Skeletal muscle satellite cell (primary cell): ENCODE data around the gene SUSD1.
"Not testable (repeated sequence)": the region's sequence is repeated elsewhere in the genome, so short reads cannot be mapped to it uniquely, and the experiment has no call there.

Experiments
- H3K27me3 ChIP-seq: 2 replicates; pipeline ENCODE4 v1.7.0; 2013; ENCODE audit warnings: low read length; ENCODE audit not compliant: control insufficient read depth, insufficient read depth
- H3K36me3 ChIP-seq: 2 replicates; pipeline ENCODE4 v1.7.0; 2013; ENCODE audit warnings: mild to moderate bottlenecking, control low read depth, low read length; ENCODE audit not compliant: insufficient read depth
- H3K4me1 ChIP-seq: 2 replicates; pipeline ENCODE4 v1.7.0; 2013; ENCODE audit warnings: low read length; ENCODE audit not compliant: control insufficient read depth, insufficient read depth
- H3K4me2 ChIP-seq: 2 replicates; pipeline ENCODE4 v1.7.0; 2013; ENCODE audit warnings: mild to moderate bottlenecking, low read length
- H3K4me3 ChIP-seq: 2 replicates; pipeline ENCODE4 v1.7.0; 2013; ENCODE audit warnings: low read length
- H3K9ac ChIP-seq: 2 replicates; pipeline ENCODE4 v1.7.0; 2013; ENCODE audit warnings: mild to moderate bottlenecking, low read depth, low read length, moderate library complexity
- H3K9me3 ChIP-seq: replicated peaks from 2 replicates; pipeline ENCODE4 v1.7.0; 2013; ENCODE audit warnings: mild to moderate bottlenecking, control low read depth, low read length

Gene SUSD1

DNA sequence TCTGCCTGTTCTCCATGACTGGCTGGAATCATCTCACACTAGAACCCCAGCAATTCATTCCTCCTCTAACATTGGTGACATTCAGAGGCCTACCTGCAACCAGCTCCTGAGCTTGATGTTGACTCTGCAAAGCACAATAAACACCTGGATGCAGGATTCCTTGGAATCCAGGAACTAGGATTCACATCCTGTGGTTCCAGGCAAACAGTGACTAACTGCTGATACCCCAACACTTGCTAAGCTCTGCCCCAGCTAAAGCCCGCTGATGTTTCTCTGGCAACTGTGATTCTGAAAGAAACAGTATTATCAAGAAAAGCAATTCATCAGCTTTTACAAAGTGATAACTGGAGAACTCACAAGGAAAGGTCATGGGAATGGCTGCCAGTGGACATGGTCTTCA, 29.2 kb downstream of the SUSD1 start:
- Histone ChIP-seq H3K4me1 (no peaks in the 10 kb centered on the region), H3K9ac (no peak overlapping the region), H3K27me3 (no peaks in the 10 kb centered on the region), H3K4me2 (no peak overlapping the region), H3K4me3 (no peak overlapping the region), H3K9me3 (no peaks in the 10 kb centered on the region), H3K36me3 (peaks cover 3% of the 10 kb centered on the region)

DNA sequence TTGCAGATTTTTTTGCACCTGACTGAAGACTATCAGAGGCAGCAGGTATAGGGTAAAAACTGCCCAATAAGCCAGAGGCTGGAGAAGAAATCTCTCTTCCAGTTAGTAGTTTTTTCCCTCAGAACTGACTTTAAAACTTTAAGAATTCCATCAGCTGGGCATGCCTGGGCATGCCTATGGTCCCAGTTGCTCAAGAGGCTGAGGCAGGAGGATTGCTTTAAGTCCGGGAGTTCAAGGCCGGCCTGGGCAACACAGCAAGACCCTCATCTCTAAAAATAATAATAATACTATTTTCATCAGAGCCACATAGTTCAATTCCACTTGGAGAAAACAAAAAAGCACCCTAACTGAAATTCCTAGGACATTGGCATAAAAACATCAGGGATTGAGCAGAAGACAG, 30.3 kb downstream of the SUSD1 start:
- Histone ChIP-seq H3K9me3 (no peaks in the 10 kb centered on the region), H3K4me3 (no peak overlapping the region), H3K4me1 (no peaks in the 10 kb centered on the region), H3K36me3 (peaks cover 3% of the 10 kb centered on the region), H3K27me3 (no peaks in the 10 kb centered on the region), H3K9ac (no peak overlapping the region), H3K4me2 (no peak overlapping the region)

DNA sequence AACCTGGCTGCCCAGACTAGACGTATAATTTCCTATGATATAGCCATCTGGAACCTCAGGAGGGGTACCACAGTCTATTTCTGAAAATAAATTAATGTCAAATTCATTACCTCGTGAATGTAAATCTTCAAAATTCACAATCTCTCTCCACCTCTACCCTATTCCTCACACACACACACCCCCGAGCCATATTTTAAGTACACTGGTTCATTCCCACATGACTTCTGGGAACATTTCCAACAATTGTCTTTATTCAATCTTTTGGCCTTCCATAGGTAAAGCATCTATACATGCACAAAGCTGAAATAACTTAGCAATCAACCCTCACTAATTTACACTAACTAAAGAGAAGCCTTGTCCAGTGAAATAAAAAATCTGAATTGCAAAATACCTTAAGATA, 32.7 kb downstream of the SUSD1 start:
- Histone ChIP-seq H3K4me3 (no peak overlapping the region), H3K27me3 (no peaks in the 10 kb centered on the region), H3K4me2 (no peak overlapping the region), H3K4me1 (no peaks in the 10 kb centered on the region), H3K9ac (no peak overlapping the region), H3K9me3 (no peaks in the 10 kb centered on the region), H3K36me3 (peaks cover 3% of the 10 kb centered on the region)

DNA sequence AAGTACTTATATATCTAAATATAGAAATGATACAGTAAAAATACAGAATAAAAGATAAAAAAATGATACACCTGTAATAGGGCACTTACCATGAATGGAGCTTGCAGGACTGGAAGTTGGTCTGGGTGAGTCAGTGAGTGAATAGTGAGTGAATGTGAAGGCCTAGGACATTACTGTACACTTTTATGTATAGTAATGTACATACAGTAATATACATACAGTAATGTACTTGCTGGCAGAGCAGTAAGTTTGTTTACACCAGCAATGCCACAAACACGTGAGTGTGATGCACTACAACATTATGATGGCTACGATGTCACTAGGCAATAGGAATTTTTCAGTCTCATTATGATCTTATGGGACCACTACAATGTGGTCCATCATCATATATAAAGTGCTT, 34.2 kb downstream of the SUSD1 start:
- H3K4me2 ChIP-seq: no peak overlapping the region
- H3K4me3 ChIP-seq: no peak overlapping the region
- no peaks in the 10 kb centered on the region for H3K27me3 ChIP-seq
- H3K36me3 ChIP-seq: peaks cover 3% of the 10 kb centered on the region
- H3K9ac ChIP-seq: no peak overlapping the region
- H3K4me1 ChIP-seq: no peaks in the 10 kb centered on the region
- no peaks in the 10 kb centered on the region for H3K9me3 ChIP-seq

DNA sequence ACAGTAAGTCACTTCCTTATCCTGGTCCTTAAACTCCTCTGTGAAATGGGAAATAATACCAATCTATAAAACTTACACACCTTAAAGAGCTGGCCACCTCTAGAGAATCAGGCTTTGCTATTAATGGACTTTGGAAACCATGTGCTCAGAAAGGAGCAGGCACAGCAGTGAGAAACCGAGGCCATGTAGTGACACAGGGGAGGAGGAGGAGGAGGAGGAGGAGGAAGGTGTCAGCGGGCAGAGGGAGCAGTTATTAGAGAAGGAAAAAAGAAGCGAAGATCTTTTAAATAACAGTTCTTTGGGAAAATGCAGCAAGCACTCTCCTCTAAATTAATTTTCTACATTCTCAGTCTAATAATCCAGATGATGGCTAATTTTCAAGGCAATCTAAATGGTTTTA, 38.0 kb downstream of the SUSD1 start:
- no peak overlapping the region for H3K9ac ChIP-seq
- H3K4me1 ChIP-seq: no peaks in the 10 kb centered on the region
- no peaks in the 10 kb centered on the region for H3K27me3 ChIP-seq

DNA sequence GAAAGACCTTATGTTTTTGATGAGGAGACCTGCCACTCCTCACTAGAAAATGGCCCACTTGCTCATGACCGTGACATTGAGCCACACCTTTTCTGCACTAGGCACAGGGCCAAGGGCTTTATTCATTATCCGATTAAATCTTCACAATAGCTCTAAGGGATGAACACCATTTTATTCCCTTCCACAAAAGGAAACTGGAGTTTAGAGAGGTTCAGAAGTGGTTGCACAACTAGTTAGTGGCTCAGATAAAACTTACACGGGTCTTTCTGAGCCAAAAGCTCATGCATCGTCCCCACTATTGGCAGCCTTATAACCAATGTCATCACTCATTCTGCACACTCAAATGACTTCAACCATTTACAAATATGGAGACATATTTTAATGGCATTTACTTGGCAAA, 39.4 kb downstream of the SUSD1 start:
- Histone ChIP-seq H3K4me2 (no peak overlapping the region), H3K9me3 (no peaks in the 10 kb centered on the region), H3K36me3 (no peaks in the 10 kb centered on the region), H3K9ac (no peak overlapping the region), H3K27me3 (no peaks in the 10 kb centered on the region), H3K4me3 (no peak overlapping the region), H3K4me1 (no peaks in the 10 kb centered on the region)

More for the DNA sequence above, 38.0 kb downstream of the SUSD1 start:
- no peak overlapping the region for H3K4me3 ChIP-seq
- no peaks in the 10 kb centered on the region for H3K9me3 ChIP-seq
- no peak overlapping the region for H3K4me2 ChIP-seq
- no peaks in the 10 kb centered on the region for H3K36me3 ChIP-seq

DNA sequence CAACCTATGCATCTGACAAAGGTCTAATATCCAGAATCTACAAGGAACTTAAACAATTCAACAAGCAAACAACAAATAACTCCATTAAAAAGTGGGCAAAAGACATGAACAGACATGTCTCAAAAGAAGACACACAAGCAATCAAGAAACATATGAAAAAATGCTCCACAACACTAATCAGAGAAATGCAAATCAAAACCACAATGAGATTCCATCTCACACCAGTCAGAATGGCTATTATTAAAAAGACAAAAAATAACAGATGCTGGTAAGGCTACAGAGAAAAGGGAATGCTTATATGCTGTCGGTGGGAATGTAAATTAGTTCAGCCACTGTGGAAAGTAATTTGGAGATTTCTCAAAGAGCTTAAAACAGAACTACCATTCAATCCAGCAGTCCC, 41.3 kb downstream of the SUSD1 start:
- H3K9me3 ChIP-seq, H3K27me3 ChIP-seq, H3K4me1 ChIP-seq, H3K36me3 ChIP-seq, H3K9ac ChIP-seq, H3K4me2 ChIP-seq, H3K4me3 ChIP-seq: not testable (repeated sequence)

DNA sequence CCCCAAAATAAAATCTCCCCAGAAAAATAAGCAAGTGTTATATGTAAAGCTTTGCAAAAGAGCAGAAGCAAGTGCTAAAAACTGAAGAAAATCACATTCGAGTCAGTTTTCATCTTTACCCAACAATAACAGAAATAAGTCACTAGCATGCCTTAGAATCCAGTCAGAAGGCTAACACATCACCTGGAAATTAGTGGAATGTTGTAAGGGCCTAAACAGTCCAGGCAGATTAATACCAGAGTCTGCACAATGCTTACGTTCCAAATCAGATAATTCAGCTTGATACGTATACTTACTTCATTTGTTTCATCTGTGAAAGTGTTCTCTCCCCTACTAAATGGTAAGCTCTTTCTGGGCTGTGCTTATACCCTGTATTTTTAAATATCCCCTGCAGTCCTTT, 42.7 kb downstream of the SUSD1 start:
- H3K4me3 ChIP-seq: no peak overlapping the region
- no peak overlapping the region for H3K9ac ChIP-seq
- H3K27me3 ChIP-seq: no peaks in the 10 kb centered on the region

DNA sequence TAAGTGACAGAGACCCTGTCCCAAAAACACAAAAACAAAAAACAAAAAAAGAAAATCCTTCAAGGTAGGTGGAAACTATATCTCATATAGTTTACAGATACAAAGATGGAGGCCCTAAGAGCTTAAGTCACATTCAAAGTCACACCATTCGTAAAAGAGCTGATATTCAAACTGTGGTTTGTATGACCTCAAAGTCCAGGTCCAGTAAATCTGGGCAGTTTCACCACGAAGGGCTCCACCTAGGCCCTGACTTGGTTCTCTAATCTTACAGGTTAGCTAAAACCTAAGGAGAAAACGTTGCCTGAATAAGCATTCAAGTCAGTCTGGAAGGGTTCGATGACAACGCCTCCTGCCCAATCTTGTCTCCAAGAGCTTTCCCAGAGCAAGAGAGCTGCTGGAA, 44.1 kb downstream of the SUSD1 start:
- no peak overlapping the region for H3K9ac ChIP-seq
- no peaks in the 10 kb centered on the region for H3K36me3 ChIP-seq
- H3K27me3 ChIP-seq: no peaks in the 10 kb centered on the region
- no peak overlapping the region for H3K4me2 ChIP-seq
- H3K4me1 ChIP-seq: no peaks in the 10 kb centered on the region
- H3K4me3 ChIP-seq: no peak overlapping the region
- H3K9me3 ChIP-seq: no peaks in the 10 kb centered on the region

More for the DNA sequence above, 42.7 kb downstream of the SUSD1 start:
- Histone ChIP-seq H3K4me2 (no peak overlapping the region), H3K36me3 (no peaks in the 10 kb centered on the region), H3K4me1 (no peaks in the 10 kb centered on the region), H3K9me3 (no peaks in the 10 kb centered on the region)

DNA sequence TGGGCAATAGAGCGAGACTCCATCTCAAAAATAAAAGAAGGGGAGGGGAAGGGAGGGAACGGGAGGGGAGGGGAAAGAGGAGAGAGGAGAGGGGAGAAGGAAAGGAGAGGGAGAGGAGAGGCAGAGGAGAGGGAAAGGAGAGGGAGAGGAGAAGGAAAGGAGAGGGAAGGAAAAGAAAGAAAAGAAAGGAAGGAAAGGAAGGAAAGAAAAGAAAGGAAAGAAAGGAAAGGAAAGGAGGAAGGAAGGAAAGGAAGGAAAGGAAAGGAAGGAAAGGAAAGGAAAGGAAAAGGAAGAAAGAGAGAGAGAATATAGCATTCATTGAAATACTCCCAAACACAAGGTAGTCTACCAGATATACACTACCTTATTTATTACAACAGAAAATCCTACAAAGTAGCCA, 44.8 kb downstream of the SUSD1 start:
- H3K9me3 ChIP-seq: no peaks in the 10 kb centered on the region
- H3K4me1 ChIP-seq: no peaks in the 10 kb centered on the region
- no peaks in the 10 kb centered on the region for H3K36me3 ChIP-seq
- H3K27me3 ChIP-seq: no peaks in the 10 kb centered on the region
- H3K4me3 ChIP-seq: no peak overlapping the region
- no peak overlapping the region for H3K9ac ChIP-seq
- H3K4me2 ChIP-seq: no peak overlapping the region

DNA sequence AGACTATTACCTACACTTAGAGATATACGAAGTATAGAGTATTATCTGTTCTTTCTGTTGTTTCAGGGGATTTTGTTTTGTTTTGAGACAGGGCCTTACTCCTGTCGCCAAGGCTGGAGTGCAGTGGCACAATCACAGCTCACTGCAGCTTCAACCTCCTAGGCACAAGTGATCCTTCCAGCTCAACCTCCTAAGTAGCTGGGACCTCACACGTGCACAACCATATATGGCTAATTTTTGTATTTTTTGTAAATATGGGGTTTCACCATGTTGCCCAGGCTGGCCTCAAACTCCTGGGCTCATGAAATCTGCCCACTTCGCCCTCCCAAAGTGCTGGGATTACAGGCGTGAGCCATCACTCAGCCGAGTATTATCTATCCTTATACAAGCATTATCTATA, 45.9 kb downstream of the SUSD1 start:
- Histone ChIP-seq H3K27me3 (no peaks in the 10 kb centered on the region), H3K9me3 (no peaks in the 10 kb centered on the region)

DNA sequence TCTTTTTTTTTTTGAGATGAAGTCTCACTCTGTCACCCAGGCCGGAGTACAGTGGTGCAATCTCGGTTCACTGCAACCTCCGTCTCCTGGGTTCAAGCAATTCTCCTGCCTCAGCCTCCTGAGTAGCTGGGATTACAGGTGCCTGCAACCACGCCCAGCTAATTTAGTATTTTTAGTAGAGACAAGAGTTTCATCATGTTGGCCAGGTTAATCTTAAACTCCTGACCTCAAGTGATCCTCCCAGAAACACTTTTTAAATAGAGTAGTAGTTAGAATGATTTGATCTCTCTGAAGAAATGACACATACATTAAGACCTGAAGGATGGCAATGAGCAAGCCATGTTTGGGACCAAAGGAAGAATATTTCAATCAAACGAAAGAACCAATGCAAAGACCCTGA, 46.7 kb downstream of the SUSD1 start:
- not testable (repeated sequence) for H3K4me2 ChIP-seq, H3K9ac ChIP-seq, H3K4me3 ChIP-seq, H3K9me3 ChIP-seq, H3K4me1 ChIP-seq, H3K36me3 ChIP-seq, H3K27me3 ChIP-seq

More for the DNA sequence above, 45.9 kb downstream of the SUSD1 start:
- H3K4me3 ChIP-seq: no peak overlapping the region
- no peak overlapping the region for H3K4me2 ChIP-seq
- H3K9ac ChIP-seq: no peak overlapping the region
- H3K4me1 ChIP-seq: no peaks in the 10 kb centered on the region
- no peaks in the 10 kb centered on the region for H3K36me3 ChIP-seq
